DMS 273 (cell line): Measurements from ENCODE around the gene FER.
"Not testable (repeated sequence)": the region's sequence is repeated elsewhere in the genome, so short reads cannot be mapped to it uniquely, and the experiment has no call there.

Experiments used
- DNase-seq: peaks from one replicate; lab custom pipeline; 2025; ENCODE audit not compliant: unreplicated experiment; lab: John Stamatoyannopoulos, UW

FER gene

GRCh38 chr5:108869066-108869465 is 121.4 kb downstream of the FER start:
- no peak for DNase-seq

GRCh38 chr5:108876451-108876850 is 128.8 kb downstream of the FER start:
- DNase-seq, result no peak

GRCh38 chr5:108878756-108879155 is 131.1 kb downstream of the FER start:
- no peak for DNase-seq

- no peak for DNase-seq
These were observed 133.4 kb downstream of the FER start for GRCh38 chr5:108881133-108881532.

GRCh38 chr5:108884736-108885135 is 137.0 kb downstream of the FER start:
- DNase-seq, result peak; percentile 17

GRCh38 chr5:108898257-108898656 is 150.6 kb downstream of the FER start:
- no peak for DNase-seq

GRCh38 chr5:108898707-108899106 is 151.0 kb downstream of the FER start:
- DNase-seq, result no peak

- DNase-seq, result not testable (repeated sequence)
These were observed 151.5 kb downstream of the FER start for GRCh38 chr5:108899244-108899643.

- no peak for DNase-seq
These were observed 153.0 kb downstream of the FER start for GRCh38 chr5:108900668-108901067.

- DNase-seq, result no peak
These were observed 158.1 kb downstream of the FER start for GRCh38 chr5:108905805-108906204.

- DNase-seq, result no peak
These were observed 162.9 kb downstream of the FER start for GRCh38 chr5:108910627-108911026.

- no peak for DNase-seq
These were observed 163.4 kb downstream of the FER start for GRCh38 chr5:108911055-108911454.

GRCh38 chr5:108917596-108917995 is 169.9 kb downstream of the FER start:
- DNase-seq, result no peak

GRCh38 chr5:108919591-108920326 is 172.1 kb downstream of the FER start:
- DNase-seq, result peak; percentile 7

GRCh38 chr5:108924457-108924961 is 176.8 kb downstream of the FER start:
- DNase-seq, result peak; percentile 17

GRCh38 chr5:108925073-108925472 is 177.4 kb downstream of the FER start:
- DNase-seq, result no peak

GRCh38 chr5:108930107-108930506 is 182.4 kb downstream of the FER start:
- no peak for DNase-seq

GRCh38 chr5:108935611-108936010 is 187.9 kb downstream of the FER start:
- no peak for DNase-seq

- DNase-seq, result no peak
These were observed 189.5 kb downstream of the FER start for GRCh38 chr5:108937221-108937620.

GRCh38 chr5:108940506-108940905 is 192.8 kb downstream of the FER start:
- DNase-seq, result no peak

- DNase-seq, result no peak
These were observed 194.0 kb downstream of the FER start for GRCh38 chr5:108941746-108942145.

- DNase-seq, result no peak
These were observed 195.0 kb downstream of the FER start for GRCh38 chr5:108942701-108943100.

GRCh38 chr5:108945094-108945493 is 197.4 kb downstream of the FER start:
- DNase-seq, result no peak
